H1 (cell line): ENCODE results near the gene SLMAP. TPM values are rescaled to one million over a fixed set of nuclear protein-coding genes. Genes with fewer than 3 reads are reported as not detected.

ENCODE experiments used
- CHD2 ChIP-seq: IDR thresholded peaks from 2 replicates; pipeline ENCODE4 v1.6.1; 2012; ENCODE audit warnings: low read length, improper control_type of control experiment
- CHD7 ChIP-seq: fragments of 300-600 bp; sonication (generic); IDR thresholded peaks from 2 replicates; pipeline ENCODE4 v1.7.1; 2012; ENCODE audit warnings: low read length, moderate library complexity, mild to moderate bottlenecking, inconsistent platforms; ENCODE audit not compliant: insufficient replicate concordance
- POLR2A ChIP-seq, 2 experiments: IDR thresholded peaks; 1 replicate in 1 of 2; 2 replicates in 1 of 2; pipeline ENCODE4 v1.6.1; 2011; ENCODE audit warnings: low read depth in 2 of 2, low read length in 2 of 2, mild to moderate bottlenecking in 2 of 2; ENCODE audit errors: control extremely low read depth in 1 of 2
- RNF2 ChIP-seq: fragments of 200-900, 300-1000 bp; sonication (generic); IDR thresholded peaks from 2 replicates; pipeline ENCODE4 v1.7.1; 2016; ENCODE audit warnings: borderline replicate concordance, low read depth, mild to moderate bottlenecking, antibody characterized with exemption, low read length; ENCODE audit not compliant: poor library complexity, severe bottlenecking; ENCODE audit errors: missing control alignments
- SIX5 ChIP-seq: IDR thresholded peaks from 2 replicates; pipeline ENCODE4 v1.6.1; 2011; ENCODE audit warnings: mild to moderate bottlenecking, low read depth, low read length
- ZNF274 ChIP-seq: IDR thresholded peaks from 2 replicates; pipeline ENCODE4 v1.7.0; 2012; ENCODE audit warnings: low read length, borderline replicate concordance; ENCODE audit errors: extremely low read depth
- polyA plus RNA-seq, 7 experiments: library from polyadenylated mRNA; depleted of rRNA in 3 of 7; stranded (reverse) in 5 of 7; unstranded in 2 of 7; fragments of >200 nt in 5 of 7; fragments of 200-250 nt in 2 of 7; gene quantifications; 1 replicate in 5 of 7; 2 replicates in 1 of 7; 4 replicates in 1 of 7; pipeline versions ENCODE4 v1.2.1 to v1.2.3, GENCODE V29; 2011 to 2013; ENCODE audit warnings: missing spikeins in 2 of 7, mixed read lengths in 2 of 7
- total RNA-seq: library from RNA; stranded (reverse); fragmentation: NEBNext Ultra II Directional; extraction: Animal tissue kit (Norgen Biotek cat#: 25700); gene quantifications from 2 replicates; pipeline ENCODE4 v1.2.1, GENCODE V29; 2021

Gene SLMAP
- total and polyA plus RNA-seq, 2 of the 8 experiments (the other 6 are each of a cell fraction or from before 2014, with no cell fraction given) = 13.6 to 70.4 TPM

- TF ChIP-seq CHD7 (no peak), POLR2A (IDR thresholded peaks at IDR 0.05; ENCODE audit: control extremely low read depth in 1 of 2, low read depth in 2 of 2, low read length in 2 of 2) (no peak), RNF2 (no peak), CHD2 (no peak), SIX5 (no peak), ZNF274 (no peak)
Measured at GRCh38 chr3:57783186-57784088, 27.3 kb downstream of the SLMAP start (continued).
